HG03575 (cell line): ENCODE measurements around the gene PRKAG2.
"Not testable (repeated sequence)": the region's sequence is repeated elsewhere in the genome, so short reads cannot be mapped to it uniquely, and the experiment has no call there.

ENCODE experiments used
- ATAC-seq: cut with Tn5 transposase; IDR thresholded peaks from one replicate; pipeline ENCODE4 v1.9.1; 2021; ENCODE audit not compliant: unreplicated experiment, insufficient number of reproducible peaks, low FRiP score; ENCODE audit errors: extremely low read depth

Gene PRKAG2

GRCh38 chr7:151784853-151785680 lies 91.8 kb downstream of the PRKAG2 start:
- ATAC-seq: no peak

- no peak for ATAC-seq
Measured at GRCh38 chr7:151783958-151784575, 92.8 kb downstream of the PRKAG2 start.

GRCh38 chr7:151782598-151783448 lies 94.1 kb downstream of the PRKAG2 start:
- ATAC-seq: no peak

- ATAC-seq: not testable (repeated sequence)
Measured at GRCh38 chr7:151782256-151782597, 94.7 kb downstream of the PRKAG2 start.

- no peak for ATAC-seq
Measured at GRCh38 chr7:151781161-151781845, 95.6 kb downstream of the PRKAG2 start.

DNA sequence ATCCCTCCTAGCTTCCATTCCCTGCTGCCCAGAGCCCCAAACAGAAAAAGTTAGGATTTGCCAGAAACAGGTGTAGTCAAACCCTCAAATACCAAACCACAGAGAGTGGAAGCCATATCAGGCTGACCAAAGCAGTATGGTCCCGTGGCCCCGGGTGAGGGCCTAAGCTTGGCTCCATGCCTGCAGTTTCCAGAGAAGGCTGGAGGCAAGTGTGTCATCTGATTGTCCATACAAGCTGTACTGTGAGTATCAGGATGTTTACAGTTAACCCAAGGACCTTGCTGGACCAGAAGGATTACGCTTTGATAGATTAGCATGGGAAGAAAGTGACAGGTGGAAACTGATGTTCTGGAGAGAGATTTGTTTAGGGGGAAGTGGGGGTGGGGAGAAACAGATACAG lies 96.3 kb downstream of the PRKAG2 start:
- no peak for ATAC-seq

GRCh38 chr7:151779678-151780077 lies 97.2 kb downstream of the PRKAG2 start:
- ATAC-seq: no peak

GRCh38 chr7:151779255-151779654 lies 97.7 kb downstream of the PRKAG2 start:
- ATAC-seq: no peak

DNA sequence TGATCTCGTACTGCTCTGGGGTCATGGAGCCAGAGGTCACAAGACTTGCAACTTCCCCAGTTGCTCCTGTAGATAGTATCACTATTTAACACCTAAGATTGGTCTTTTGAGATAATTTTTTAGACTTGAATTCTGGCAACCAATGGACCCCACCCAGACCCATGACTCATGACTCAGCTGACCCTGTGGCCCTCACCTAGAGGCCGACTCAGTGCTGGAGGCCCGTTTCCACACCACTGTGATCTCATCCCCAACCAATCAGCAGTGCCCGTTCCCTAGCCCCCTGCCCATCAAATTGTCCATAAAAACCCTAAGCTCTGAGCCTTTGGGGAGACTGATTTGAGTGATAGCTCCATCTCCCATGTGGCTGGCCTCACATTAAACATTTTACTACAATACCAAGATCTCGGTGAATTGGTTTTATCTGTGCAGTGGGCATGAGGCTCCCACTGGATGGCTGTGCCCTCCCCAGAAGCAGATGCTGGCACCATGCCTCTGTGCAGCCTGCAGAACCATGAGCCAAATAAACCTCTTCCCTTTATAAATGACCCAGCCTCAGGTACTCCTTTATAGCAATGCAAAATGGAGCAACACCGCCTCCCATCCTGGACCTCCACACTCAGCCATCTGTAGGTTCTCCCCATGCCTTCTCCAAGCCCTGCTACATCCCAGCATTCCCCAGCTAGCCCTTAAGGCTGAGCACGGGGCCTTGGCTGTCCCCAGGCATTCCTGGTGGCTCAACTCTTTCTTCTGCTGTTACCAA lies 98.8 kb downstream of the PRKAG2 start:
- ATAC-seq: no peak

GRCh38 chr7:151777495-151777880 lies 99.4 kb downstream of the PRKAG2 start:
- no peak for ATAC-seq

DNA sequence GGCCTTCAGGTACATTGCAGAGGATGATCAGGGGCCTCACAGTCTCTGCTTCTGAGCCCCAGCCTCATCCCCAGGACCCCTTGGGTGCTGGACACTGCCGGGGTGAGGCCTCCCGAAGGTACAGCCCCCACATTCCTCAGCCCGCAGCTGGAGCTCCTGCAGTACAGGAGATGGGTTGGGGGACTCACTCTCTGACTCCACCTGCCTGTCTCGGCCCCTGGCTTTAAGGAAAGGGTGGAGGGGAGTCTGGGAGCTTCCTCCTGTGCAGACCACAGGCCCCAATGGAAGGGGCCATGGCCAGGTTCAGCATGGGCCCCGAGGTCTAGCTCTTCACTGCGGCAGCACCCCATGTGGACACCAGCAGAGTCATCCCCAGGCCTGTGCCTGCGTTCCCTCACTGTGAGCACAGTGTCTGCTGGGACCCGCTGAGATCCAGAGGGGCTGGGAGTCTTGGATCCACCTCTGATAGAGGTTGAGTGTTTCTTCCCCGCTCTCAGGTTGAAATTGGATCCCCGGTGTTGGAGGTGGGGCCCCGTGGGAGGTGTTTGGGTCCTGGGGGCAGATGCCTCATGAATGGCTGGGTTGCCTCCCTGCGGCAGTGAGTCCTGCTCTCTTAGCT lies 99.9 kb downstream of the PRKAG2 start:
- no peak for ATAC-seq

GRCh38 chr7:151776446-151776845 lies 100.5 kb downstream of the PRKAG2 start:
- no peak for ATAC-seq

GRCh38 chr7:151775547-151776443 lies 101.1 kb downstream of the PRKAG2 start:
- no peak for ATAC-seq

- ATAC-seq: no peak
Measured at GRCh38 chr7:151774951-151775350, 102.0 kb downstream of the PRKAG2 start.

GRCh38 chr7:151773797-151774196 lies 103.1 kb downstream of the PRKAG2 start:
- ATAC-seq: no peak

GRCh38 chr7:151770232-151770631 lies 106.7 kb downstream of the PRKAG2 start:
- no peak for ATAC-seq

GRCh38 chr7:151769188-151769821 lies 107.6 kb downstream of the PRKAG2 start:
- no peak for ATAC-seq
